ENCODE results near the gene CFB. TPM values are rescaled to one million over a fixed set of nuclear protein-coding genes. Genes with fewer than 3 reads are reported as not detected.

CFB gene
- total and polyA plus RNA-seq, 9 of the 15 experiments (the other 6 are each of a cell fraction or from before 2014, with no cell fraction given) = 0.08 to 0.91 (median 0.22) TPM; not detected in 4

GRCh38 chr6:31901953-31902643, 43.8 kb upstream of the CFB start, which contains the start of gene ZBTB12 (continued):
- TF ChIP-seq TBP (optimal IDR thresholded peaks at IDR 0.05; ENCODE audit: low read depth, low read length) (peak; percentile 64), U2AF1 (optimal IDR thresholded peaks at IDR 0.05; ENCODE audit: low read depth, low read length) (peak; percentile 19), ESRRA (IDR thresholded peaks at IDR 0.05; ENCODE audit: borderline replicate concordance, low read depth) (peak; percentile 65), ZNF280B (CRISPR knock-in tag; IDR thresholded peaks at IDR 0.05) (0 out of 2 replicates have a peak, but pooled peaks have one; percentile 9), ARID3B (CRISPR knock-in tag; IDR thresholded peaks at IDR 0.05; ENCODE audit: borderline replicate concordance) (0 out of 2 replicates have a peak, but pooled peaks have one; percentile 85), ZC3H8 (IDR thresholded peaks at IDR 0.05) (no peak), TEAD1 (CRISPR knock-in tag; IDR thresholded peaks at IDR 0.05) (peak in 1 of 2 experiments; percentile 88; a peak in 1 of 4 replicates), CCNT2 (IDR thresholded peaks at IDR 0.05; ENCODE audit: borderline replicate concordance, extremely low read depth, insufficient read length, low read depth, low read length) (peak; percentile 97), CBFB (CRISPR knock-in tag; IDR thresholded peaks at IDR 0.05) (no peak), SRF (CRISPR knock-in tag; IDR thresholded peaks at IDR 0.05) (no peak), HNRNPLL (IDR thresholded peaks at IDR 0.05; ENCODE audit: low read depth, low read length, poor library complexity, severe bottlenecking) (no peak), TOE1 (IDR thresholded peaks at IDR 0.05; ENCODE audit: borderline replicate concordance) (0 out of 2 replicates have a peak, but pooled peaks have one; percentile 45), TOE1 (CRISPR knock-in tag; IDR thresholded peaks at IDR 0.05; ENCODE audit: borderline replicate concordance, low read depth) (no peak), NR4A1 (CRISPR knock-in tag; IDR thresholded peaks at IDR 0.05) (peak; percentile 33; the same call in 1 of the 2 replicates), NR4A1 (tag; IDR thresholded peaks at IDR 0.05) (peak; percentile 82), SMARCA5 (IDR thresholded peaks at IDR 0.05) (no peak), ZNF561 (CRISPR knock-in tag; conservative IDR thresholded peaks at IDR 0.05) (no peak), ZBTB12 (CRISPR knock-in tag; IDR thresholded peaks at IDR 0.05) (0 out of 2 replicates have a peak, but pooled peaks have one; percentile 13), GABPB1 (CRISPR knock-in tag; IDR thresholded peaks at IDR 0.05) (peak; percentile 21; the same call in 1 of the 2 replicates), NONO (IDR thresholded peaks at IDR 0.05; ENCODE audit: low read depth in 2 of 2, low read length in 1 of 2) (peak; percentile 14 to 72; a peak in 2 of 4 replicates), MED1 (CRISPR knock-in tag; IDR thresholded peaks at IDR 0.05; ENCODE audit: borderline replicate concordance) (no peak), JUN (IDR thresholded peaks at IDR 0.05; ENCODE audit: borderline replicate concordance, low read depth, low read length) (peak; percentile 20; the same call in 1 of the 2 replicates), JUN (CRISPR knock-in tag; IDR thresholded peaks at IDR 0.05; ENCODE audit: borderline replicate concordance) (peak; percentile 84; the same call in 1 of the 2 replicates), ATF7 (IDR thresholded peaks at IDR 0.05) (peak; percentile 77)
